ENCODE data around the gene MYO16. TPM values are rescaled to one million over a fixed set of nuclear protein-coding genes. Genes with fewer than 3 reads are reported as not detected.
A peak's percentile ranks its signal among the peaks of the same experiment; 100 is the strongest.

Gene MYO16
- polyA plus RNA-seq, 6 donors from 2014 or later, result not detected

- H3K9me3 Mint-ChIP-seq, result no peaks in the 10 kb centered on the region
- no peak overlapping the region for H3K4me3 Mint-ChIP-seq
- no peak for ATAC-seq (ENCODE audit: low read depth in 2 of 2)
- H3K27ac Mint-ChIP-seq, result no peak overlapping the region
- no peak for DNase-seq
- peaks cover 32 to 46% (median 36%) of the 10 kb centered on the region in 3 donors for H3K27me3 Mint-ChIP-seq
- H3K4me1 Mint-ChIP-seq, result peaks cover 0 to 4% (median 0%) of the 10 kb centered on the region in 3 donors
- H3K36me3 Mint-ChIP-seq, result no peaks in the 10 kb centered on the region
Measured at GRCh38 chr13:109154966-109155761, 525.8 kb downstream of the MYO16 start.

DNA sequence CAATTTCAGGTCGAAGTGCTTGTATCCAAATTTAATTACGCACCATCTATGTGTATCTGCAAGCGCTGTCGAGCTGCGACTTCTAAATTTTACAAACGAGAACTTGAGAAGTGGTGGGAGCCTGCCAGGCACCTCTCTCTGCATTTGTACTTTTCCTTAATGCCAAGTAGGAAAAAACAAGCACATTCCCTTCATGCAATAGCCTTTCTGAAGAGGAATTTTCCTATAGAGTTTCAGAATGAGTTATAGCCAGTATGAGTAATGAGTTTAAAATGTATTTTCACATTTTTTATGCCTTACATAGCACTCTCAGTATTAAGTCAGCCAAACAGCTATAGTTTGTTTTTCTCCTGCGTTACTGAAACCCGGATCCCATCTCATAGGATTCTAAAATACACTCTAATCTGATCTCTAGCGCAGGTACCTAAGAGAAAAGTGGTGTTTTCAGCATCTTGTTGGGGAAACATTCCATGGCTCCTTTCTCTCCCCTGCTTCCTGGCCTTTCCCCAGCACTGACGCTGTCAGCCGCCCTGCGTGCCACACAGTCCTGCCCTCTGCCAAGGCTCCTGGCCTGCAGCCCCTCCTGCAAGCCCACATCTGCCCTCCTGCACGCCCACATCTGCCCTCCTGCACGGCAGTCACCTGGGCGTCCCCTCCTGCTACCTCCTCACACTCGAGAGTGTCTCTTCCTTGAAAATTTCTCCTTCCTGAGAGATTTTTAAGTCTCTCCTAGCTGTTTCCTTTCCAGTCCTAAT, 526.9 kb downstream of the MYO16 start:
- ATAC-seq (ENCODE audit: low read depth in 2 of 2) (no peak), DNase-seq (no peak)
- Mint-ChIP-seq H3K27me3 (peaks cover 32 to 41% (median 38%) of the 10 kb centered on the region in 3 donors), H3K4me3 (peak overlapping the region in 1 of 8 donors; percentile 13), H3K27ac (no peak overlapping the region), H3K36me3 (no peaks in the 10 kb centered on the region), H3K4me1 (peaks cover 0 to 9% (median 2%) of the 10 kb centered on the region in 3 donors), H3K9me3 (no peaks in the 10 kb centered on the region)

DNA sequence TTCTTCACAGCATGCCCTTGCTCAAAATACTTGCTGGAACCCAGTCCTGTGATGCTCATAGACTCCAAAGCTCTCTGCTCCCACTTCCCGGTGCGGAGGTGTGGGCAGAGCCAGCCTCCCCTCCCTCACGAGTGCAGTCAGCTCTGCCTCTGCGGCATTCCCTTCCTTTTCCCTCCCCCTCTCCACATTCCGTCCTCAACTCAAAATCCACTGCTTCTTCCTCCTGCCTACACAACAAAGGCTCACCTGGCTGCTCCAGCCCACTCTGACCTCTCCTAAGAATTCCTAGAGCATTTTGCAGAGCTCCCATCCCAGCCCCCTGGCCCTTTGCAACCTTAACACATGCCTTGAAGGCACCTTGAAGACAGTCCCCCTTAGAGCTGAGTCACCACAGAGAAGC, 527.9 kb downstream of the MYO16 start:
- no peak for DNase-seq
- H3K4me1 Mint-ChIP-seq, result peaks cover under 1 to 9% (median 9%) of the 10 kb centered on the region in 3 donors
- no peak overlapping the region for H3K27ac Mint-ChIP-seq
- ATAC-seq (ENCODE audit: low read depth in 2 of 2), result no peak
- H3K4me3 Mint-ChIP-seq, result no peak overlapping the region
- peaks cover 32 to 41% (median 35%) of the 10 kb centered on the region in 3 donors for H3K27me3 Mint-ChIP-seq
- H3K36me3 Mint-ChIP-seq, result no peaks in the 10 kb centered on the region
- no peaks in the 10 kb centered on the region for H3K9me3 Mint-ChIP-seq

- Mint-ChIP-seq H3K9me3 (no peaks in the 10 kb centered on the region), H3K36me3 (no peaks in the 10 kb centered on the region), H3K4me3 (no peak overlapping the region), H3K27ac (peak overlapping the region in 1 of 6 donors; percentile 39), H3K4me1 (peaks cover 10 to 19% (median 17%) of the 10 kb centered on the region in 3 donors), H3K27me3 (peaks cover 25 to 41% (median 38%) of the 10 kb centered on the region in 3 donors)
- no peak for ATAC-seq (ENCODE audit: low read depth in 2 of 2)
- DNase-seq, result no peak
Measured at GRCh38 chr13:109158383-109158782, 529.0 kb downstream of the MYO16 start.

DNA sequence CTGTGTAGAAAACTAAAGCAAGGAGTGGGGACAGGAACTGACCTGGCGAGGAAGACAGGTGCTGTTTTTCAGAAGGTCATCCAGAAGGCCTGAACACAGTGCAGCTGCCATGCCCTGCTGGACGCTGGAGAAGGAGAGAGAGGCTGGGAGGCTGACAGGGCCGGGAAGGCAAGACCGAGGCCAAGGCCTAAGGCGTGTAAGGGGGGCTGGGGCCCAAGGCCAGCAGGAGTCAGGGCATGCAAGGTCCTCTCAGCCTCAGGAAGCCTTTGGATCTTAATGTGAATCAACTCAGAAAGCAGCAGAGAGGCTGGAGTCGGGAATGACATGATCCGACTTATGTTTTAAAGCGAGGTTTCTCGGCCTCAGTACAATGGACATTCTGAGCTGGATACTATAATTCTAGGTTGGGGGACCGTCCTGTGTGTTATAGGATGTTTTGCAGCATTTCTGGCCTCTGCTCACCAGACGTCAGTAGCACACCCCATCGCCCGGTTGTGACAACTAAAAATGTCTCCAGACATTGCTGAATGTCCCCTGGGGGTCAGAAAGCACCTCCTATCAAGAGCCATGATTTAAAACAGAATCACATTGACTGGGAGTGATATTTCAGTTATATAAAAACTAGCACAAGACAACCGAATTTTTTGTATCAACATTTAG, 530.4 kb downstream of the MYO16 start:
- no peak for ATAC-seq (ENCODE audit: low read depth in 2 of 2)
- Mint-ChIP-seq H3K4me3 (no peak overlapping the region), H3K4me1 (peaks cover 10 to 20% (median 17%) of the 10 kb centered on the region in 3 donors), H3K36me3 (no peaks in the 10 kb centered on the region), H3K9me3 (no peaks in the 10 kb centered on the region), H3K27ac (peak overlapping the region in 1 of 6 donors; percentile 4), H3K27me3 (peaks cover 28 to 43% (median 37%) of the 10 kb centered on the region in 3 donors)
- no peak for DNase-seq

GRCh38 chr13:109160357-109160756, 530.9 kb downstream of the MYO16 start:
- peaks cover 29 to 43% (median 34%) of the 10 kb centered on the region in 3 donors for H3K27me3 Mint-ChIP-seq

DNA sequence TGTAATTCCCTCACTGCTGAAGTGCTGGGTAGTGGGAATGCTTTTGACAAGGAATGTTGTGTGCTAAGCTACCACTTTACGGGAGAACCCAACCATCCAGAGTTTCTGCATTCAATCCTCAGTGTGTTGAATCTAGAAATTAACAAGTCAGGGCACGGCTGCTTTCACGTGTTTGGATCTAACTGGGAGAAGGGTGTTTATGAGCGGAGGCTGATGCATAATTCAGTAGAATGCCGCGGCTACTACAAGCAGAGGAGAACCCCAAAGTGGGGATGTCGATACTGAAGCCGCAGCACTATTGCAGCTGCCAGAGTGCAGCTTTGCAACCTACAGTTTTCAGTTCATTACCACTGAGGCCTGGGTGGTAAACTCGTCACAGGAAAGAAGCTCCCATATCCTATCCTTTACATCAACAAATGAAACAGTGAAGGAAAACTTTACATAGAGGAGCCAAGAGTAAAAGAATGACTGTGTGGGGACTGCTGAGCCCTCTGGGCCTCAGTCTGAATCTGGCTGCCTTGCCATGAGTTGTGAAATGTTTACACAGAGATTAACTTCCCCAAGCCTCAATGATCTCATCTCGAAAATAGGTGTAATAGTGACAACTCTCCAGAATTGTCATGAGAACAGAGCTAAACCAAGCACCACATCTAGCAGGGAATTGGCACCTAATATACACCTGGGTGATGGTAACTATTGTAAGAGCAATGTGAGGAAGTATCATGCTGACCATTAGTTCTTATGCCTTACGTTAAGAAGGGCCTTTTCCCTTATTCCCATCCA, 531.7 kb downstream of the MYO16 start:
- H3K4me1 Mint-ChIP-seq, result peaks cover 10 to 20% (median 17%) of the 10 kb centered on the region in 3 donors
- no peaks in the 10 kb centered on the region for H3K9me3 Mint-ChIP-seq
- peak overlapping the region in 2 of 6 donors; percentile 3 to 6 for H3K27ac Mint-ChIP-seq
- peaks cover 27 to 43% (median 32%) of the 10 kb centered on the region in 3 donors for H3K27me3 Mint-ChIP-seq
- ATAC-seq (ENCODE audit: low read depth in 2 of 2) (no peak), DNase-seq (no peak)
- peak overlapping the region in 1 of 8 donors; percentile 57 for H3K4me3 Mint-ChIP-seq
- H3K36me3 Mint-ChIP-seq, result no peaks in the 10 kb centered on the region

More at GRCh38 chr13:109160357-109160756, 530.9 kb downstream of the MYO16 start:
- no peaks in the 10 kb centered on the region for H3K9me3 Mint-ChIP-seq
- no peak overlapping the region for H3K27ac Mint-ChIP-seq
- H3K36me3 Mint-ChIP-seq, result no peaks in the 10 kb centered on the region
- H3K4me3 Mint-ChIP-seq, result no peak overlapping the region
- H3K4me1 Mint-ChIP-seq, result peaks cover 10 to 20% (median 17%) of the 10 kb centered on the region in 3 donors
- no peak for DNase-seq
- no peak for ATAC-seq (ENCODE audit: low read depth in 2 of 2)

- Mint-ChIP-seq H3K27ac (peak overlapping the region; percentile 54 to 97 (median 78)), H3K4me3 (peak overlapping the region in 5 of 8 donors; percentile 26 to 72 (median 39)), H3K36me3 (no peaks in the 10 kb centered on the region), H3K4me1 (peaks cover 10 to 20% (median 17%) of the 10 kb centered on the region in 3 donors), H3K9me3 (no peaks in the 10 kb centered on the region), H3K27me3 (peaks cover 28 to 37% (median 28%) of the 10 kb centered on the region in 3 donors)
- peak; percentile 79 for DNase-seq
- ATAC-seq (ENCODE audit: low read depth in 2 of 2), result peak; percentile 98 to 99
Measured at GRCh38 chr13:109162248-109163036, 533.0 kb downstream of the MYO16 start.

- H3K9me3 Mint-ChIP-seq, result no peaks in the 10 kb centered on the region
- DNase-seq (no peak), ATAC-seq (ENCODE audit: low read depth in 2 of 2) (no peak)
- peaks cover 22 to 31% (median 24%) of the 10 kb centered on the region in 3 donors for H3K27me3 Mint-ChIP-seq
- peak overlapping the region in 4 of 6 donors; percentile 24 to 94 (median 61) for H3K27ac Mint-ChIP-seq
- H3K4me1 Mint-ChIP-seq, result peaks cover 10 to 20% (median 17%) of the 10 kb centered on the region in 3 donors
- no peaks in the 10 kb centered on the region for H3K36me3 Mint-ChIP-seq
- peak overlapping the region in 3 of 8 donors; percentile 23 to 72 (median 25) for H3K4me3 Mint-ChIP-seq
Measured at GRCh38 chr13:109163037-109163379, 533.6 kb downstream of the MYO16 start.

GRCh38 chr13:109165417-109165904, 536.0 kb downstream of the MYO16 start:
- H3K27ac Mint-ChIP-seq, result no peak overlapping the region
- H3K27me3 Mint-ChIP-seq, result peaks cover 18 to 27% (median 21%) of the 10 kb centered on the region in 3 donors
- no peaks in the 10 kb centered on the region for H3K36me3 Mint-ChIP-seq
- H3K4me1 Mint-ChIP-seq, result peaks cover 10 to 20% (median 13%) of the 10 kb centered on the region in 3 donors
- no peak overlapping the region for H3K4me3 Mint-ChIP-seq
- H3K9me3 Mint-ChIP-seq, result no peaks in the 10 kb centered on the region
- DNase-seq (no peak), ATAC-seq (ENCODE audit: low read depth in 2 of 2) (no peak)

- no peak for DNase-seq
- H3K4me3 Mint-ChIP-seq, result no peak overlapping the region
Measured at GRCh38 chr13:109166804-109167203, 537.4 kb downstream of the MYO16 start.

GRCh38 chr13:109172136-109172535, 542.7 kb downstream of the MYO16 start:
- H3K4me1 Mint-ChIP-seq, result no peaks in the 10 kb centered on the region
- peaks cover 0 to 3% of the 10 kb centered on the region in 2 donors for H3K36me3 Mint-ChIP-seq
- H3K4me3 Mint-ChIP-seq, result no peak overlapping the region

More at GRCh38 chr13:109166804-109167203, 537.4 kb downstream of the MYO16 start:
- Mint-ChIP-seq H3K9me3 (no peaks in the 10 kb centered on the region), H3K27ac (peak overlapping the region in 1 of 6 donors; percentile 50), H3K36me3 (no peaks in the 10 kb centered on the region), H3K4me1 (peaks cover 8 to 16% (median 10%) of the 10 kb centered on the region in 3 donors), H3K27me3 (peaks cover 13 to 27% (median 21%) of the 10 kb centered on the region in 3 donors)
- ATAC-seq (ENCODE audit: low read depth in 2 of 2), result no peak

More at GRCh38 chr13:109172136-109172535, 542.7 kb downstream of the MYO16 start:
- DNase-seq, result no peak
- H3K9me3 Mint-ChIP-seq, result peaks cover 0 to 3% (median 0%) of the 10 kb centered on the region in 7 donors
- no peak overlapping the region for H3K27ac Mint-ChIP-seq
- H3K27me3 Mint-ChIP-seq, result peaks cover 8 to 22% (median 12%) of the 10 kb centered on the region in 3 donors
- ATAC-seq (ENCODE audit: low read depth in 2 of 2), result no peak

Data from naive B cell (primary cell).